ENCODE results near the gene CD74. TPM values are rescaled to one million over a fixed set of nuclear protein-coding genes. Genes with fewer than 3 reads are reported as not detected.

CD74 gene
- total and polyA plus RNA-seq, 10 of the 15 experiments (the other 5 are each of a cell fraction or from before 2014, with no cell fraction given), result 1,387 to 11,063 (median 3,922) TPM

DNA sequence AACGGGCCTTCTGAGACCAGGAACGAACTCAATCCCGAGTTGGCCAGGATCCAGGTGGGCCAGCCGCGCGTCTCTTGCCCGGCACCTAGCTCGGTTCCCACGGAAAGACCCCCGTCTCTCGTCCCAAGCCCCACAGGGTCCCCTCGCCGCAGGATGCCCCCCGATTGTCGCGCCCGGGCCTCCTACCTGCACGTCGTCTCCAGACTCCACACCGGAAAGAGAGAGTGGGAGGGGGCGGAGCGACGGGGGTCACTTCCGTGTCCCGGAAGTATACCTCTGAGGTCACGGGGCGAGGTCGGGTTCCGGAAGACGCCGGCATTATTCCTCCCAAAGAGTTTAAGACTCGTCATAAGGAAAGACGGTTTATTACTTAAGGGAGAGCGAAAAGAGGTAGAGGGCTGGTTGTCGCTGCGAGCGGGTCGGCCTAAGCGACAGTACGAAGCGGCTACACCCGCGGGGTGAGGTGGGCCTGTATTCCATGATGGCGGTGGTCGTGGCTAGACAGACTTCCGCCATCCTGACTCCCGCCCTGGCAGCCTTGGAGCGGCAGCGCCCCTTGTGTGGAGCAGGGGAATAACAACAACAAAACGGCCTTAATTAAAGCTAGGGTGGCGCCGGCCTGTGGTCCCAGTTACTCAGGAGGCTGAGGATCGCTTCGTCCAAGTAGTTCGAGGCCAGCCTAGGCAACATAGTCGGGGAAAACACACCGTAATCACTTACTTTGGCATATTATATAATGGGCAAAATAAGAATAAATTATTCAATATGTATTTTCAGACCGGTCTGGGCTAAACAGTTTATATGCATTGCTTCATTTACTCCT, 37.0 kb upstream of the CD74 start, which contains the start of gene RPS14 (continued):
- TF ChIP-seq, protein P1, sequence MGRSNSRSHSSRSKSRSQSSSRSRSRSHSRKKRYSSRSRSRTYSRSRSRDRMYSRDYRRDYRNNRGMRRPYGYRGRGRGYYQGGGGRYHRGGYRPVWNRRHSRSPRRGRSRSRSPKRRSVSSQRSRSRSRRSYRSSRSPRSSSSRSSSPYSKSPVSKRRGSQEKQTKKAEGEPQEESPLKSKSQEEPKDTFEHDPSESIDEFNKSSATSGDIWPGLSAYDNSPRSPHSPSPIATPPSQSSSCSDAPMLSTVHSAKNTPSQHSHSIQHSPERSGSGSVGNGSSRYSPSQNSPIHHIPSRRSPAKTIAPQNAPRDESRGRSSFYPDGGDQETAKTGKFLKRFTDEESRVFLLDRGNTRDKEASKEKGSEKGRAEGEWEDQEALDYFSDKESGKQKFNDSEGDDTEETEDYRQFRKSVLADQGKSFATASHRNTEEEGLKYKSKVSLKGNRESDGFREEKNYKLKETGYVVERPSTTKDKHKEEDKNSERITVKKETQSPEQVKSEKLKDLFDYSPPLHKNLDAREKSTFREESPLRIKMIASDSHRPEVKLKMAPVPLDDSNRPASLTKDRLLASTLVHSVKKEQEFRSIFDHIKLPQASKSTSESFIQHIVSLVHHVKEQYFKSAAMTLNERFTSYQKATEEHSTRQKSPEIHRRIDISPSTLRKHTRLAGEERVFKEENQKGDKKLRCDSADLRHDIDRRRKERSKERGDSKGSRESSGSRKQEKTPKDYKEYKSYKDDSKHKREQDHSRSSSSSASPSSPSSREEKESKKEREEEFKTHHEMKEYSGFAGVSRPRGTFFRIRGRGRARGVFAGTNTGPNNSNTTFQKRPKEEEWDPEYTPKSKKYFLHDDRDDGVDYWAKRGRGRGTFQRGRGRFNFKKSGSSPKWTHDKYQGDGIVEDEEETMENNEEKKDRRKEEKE (IDR thresholded peaks at IDR 0.05), result no peak
- peak; percentile 42; the same call in 1 of the 2 replicates for TF ChIP-seq RAD21 (IDR thresholded peaks at IDR 0.05; ENCODE audit: insufficient read depth, low read depth, low read length)
- TF ChIP-seq JUND (IDR thresholded peaks at IDR 0.05; ENCODE audit: low read depth, low read length), result no peak
- peak; percentile 55; the same call in 1 of the 2 replicates for TF ChIP-seq CHD2 (IDR thresholded peaks at IDR 0.05; ENCODE audit: borderline replicate concordance, low read depth, low read length)
- peak; percentile 92 for TF ChIP-seq FOXK2 (IDR thresholded peaks at IDR 0.05)
- peak; percentile 96 for TF ChIP-seq CBX5 (IDR thresholded peaks at IDR 0.05; ENCODE audit: low read depth)
- peak; percentile 89 for TF ChIP-seq RAD51 (IDR thresholded peaks at IDR 0.05)
- TF ChIP-seq SPI1 (IDR thresholded peaks at IDR 0.05; ENCODE audit: borderline replicate concordance, insufficient read depth, low read depth, low read length), result 0 out of 2 replicates have a peak, but pooled peaks have one; percentile 5
- TF ChIP-seq EED (IDR thresholded peaks at IDR 0.05; ENCODE audit: low read depth), result 0 out of 2 replicates have a peak, but pooled peaks have one; percentile 14
- TF ChIP-seq NBN (IDR thresholded peaks at IDR 0.05), result peak; percentile 99
- TF ChIP-seq WRNIP1 (IDR thresholded peaks at IDR 0.05; ENCODE audit: borderline replicate concordance, low read depth, low read length), result 0 out of 2 replicates have a peak, but pooled peaks have one; percentile 95
- peak; percentile 48 for TF ChIP-seq USF1 (IDR thresholded peaks at IDR 0.05; ENCODE audit: borderline replicate concordance, extremely low read length, insufficient read depth, low read depth, low read length)
- peak; percentile 86 to 95 (median 93) for TF ChIP-seq CTCF (IDR thresholded peaks at IDR 0.05 in 2 of 3, conservative IDR thresholded peaks at IDR 0.05 in 1 of 3; ENCODE audit: control insufficient read depth in 2 of 3, extremely low read depth in 1 of 3, insufficient read depth in 1 of 3, low read depth in 3 of 3, low read length in 3 of 3)
- TF ChIP-seq FOXM1 (IDR thresholded peaks at IDR 0.05; ENCODE audit: low read depth, low read length), result peak; percentile 16; the same call in 1 of the 2 replicates
- no peak for TF ChIP-seq HDAC2 (IDR thresholded peaks at IDR 0.05)
- peak; percentile 84 for TF ChIP-seq RELA (IDR thresholded peaks at IDR 0.05; ENCODE audit: borderline replicate concordance, partially characterized antibody)
- no peak for TF ChIP-seq TCF7 (IDR thresholded peaks at IDR 0.05; ENCODE audit: borderline replicate concordance)
- peak; percentile 96 for TF ChIP-seq SMAD5 (IDR thresholded peaks at IDR 0.05; ENCODE audit: low read depth)
- no peak for TF ChIP-seq MTA3 (IDR thresholded peaks at IDR 0.05; ENCODE audit: borderline replicate concordance, low read length)
- TF ChIP-seq MYC (IDR thresholded peaks at IDR 0.05; ENCODE audit: insufficient read depth, insufficient read length, insufficient replicate concordance, low read length, severe bottlenecking), result peak; percentile 92
- no peak for TF ChIP-seq SUPT20H (IDR thresholded peaks at IDR 0.05; ENCODE audit: borderline replicate concordance, control insufficient read depth, low read depth, low read length)
- TF ChIP-seq POLR2AphosphoS5 (IDR thresholded peaks at IDR 0.05; ENCODE audit: low read length), result peak; percentile 98
- TF ChIP-seq IKZF1 (conservative IDR thresholded peaks at IDR 0.05), result peak; percentile 98
- no peak for TF ChIP-seq TARDBP (IDR thresholded peaks at IDR 0.05; ENCODE audit: borderline replicate concordance)

Data from GM12878 (cell line).